Uterus (tissue), 4 donors: ENCODE measurements around the gene ANXA8L1. TPM values are rescaled to one million over a fixed set of nuclear protein-coding genes. Genes with fewer than 3 reads are reported as not detected.
"Not testable (repeated sequence)": the region's sequence is repeated elsewhere in the genome, so short reads cannot be mapped to it uniquely, and the experiment has no call there.

Experiments used
- DNase-seq, 2 donors: peaks; one replicate each; pipeline ENCODE4 v3.0.0-alpha.2; 2019 to 2020
- H3K27ac ChIP-seq, 2 donors: fragments of 200-600 bp; sonication (generic); 1 replicate in 1 of 2; 2 replicates in 1 of 2; pipeline ENCODE4 v1.5.1; 2016 to 2018
- H3K27me3 ChIP-seq, 2 donors: fragments of 200-600 bp; sonication (generic); one replicate each; pipeline ENCODE4 v1.5.1; 2018 to 2019; ENCODE audit warnings: control low read depth in 1 of 2
- H3K36me3 ChIP-seq, 2 donors: fragments of 200-600 bp; sonication (generic); one replicate each; pipeline ENCODE4 v1.5.1; 2019; ENCODE audit warnings: control low read depth in 1 of 2
- H3K4me1 ChIP-seq, 2 donors: fragments of 200-600 bp; sonication (generic); one replicate each; pipeline ENCODE4 v1.5.1; 2018 to 2019; ENCODE audit warnings: control low read depth in 1 of 2
- H3K4me3 ChIP-seq, 2 donors: fragments of 200-600 bp; sonication (generic); 1 replicate in 1 of 2; 2 replicates in 1 of 2; pipeline ENCODE4 v1.5.1; 2018 to 2019; ENCODE audit warnings: mild to moderate bottlenecking in 1 of 2
- H3K9me3 ChIP-seq, 2 donors: fragments of 200-600 bp; sonication (generic); one replicate each; pipeline ENCODE4 v1.5.1; 2019; ENCODE audit warnings: control low read depth in 1 of 2
- CTCF ChIP-seq, 4 experiments: fragments of 200-600 bp in 2 of 4; fragments of 450-650 bp in 2 of 4; sonication (generic) in 2 of 4; IDR thresholded peaks; one replicate each; pipeline ENCODE4 v1.5.1; 2016 to 2019; ENCODE audit warnings: antibody characterized with exemption in 4 of 4, mild to moderate bottlenecking in 2 of 4, moderate library complexity in 1 of 4
- POLR2A ChIP-seq, 2 donors: fragments of 450-650 bp; IDR thresholded peaks; one replicate each; pipeline ENCODE4 v1.6.1; 2016; ENCODE audit warnings: antibody characterized with exemption in 2 of 2, mild to moderate bottlenecking in 1 of 2, moderate library complexity in 1 of 2
- intact Hi-C: fragments of 100-400 bp; cut with DNase I; formaldehyde crosslinking; loops from one replicate; pipeline ENCODE4 v1.15.1; 2023; ENCODE audit warnings: low total_unique reads
- total RNA-seq, 4 donors: library from RNA; depleted of rRNA in 3 of 4; stranded (reverse); fragments of >200 nt in 3 of 4; gene quantifications; one replicate each; pipeline versions ENCODE4 v1.1.0 to v1.2.4, GENCODE V29; 2014 to 2023
- donor health status: DM: yes; HTN: yes; CAD: no.

Gene ANXA8L1
- total RNA-seq: under 1 TPM in 2 of 4 donors, not detected in 2; 0.52 to 0.90 TPM

- H3K27ac ChIP-seq, H3K4me1 ChIP-seq, intact Hi-C loops, H3K27me3 ChIP-seq, H3K4me3 ChIP-seq, H3K9me3 ChIP-seq, H3K36me3 ChIP-seq, DNase-seq: not testable (repeated sequence)
Observed at GRCh38 chr10:46375406-46375805, at the start of gene ANXA8L1. ANXA8L1 (plus strand) TSS chr10:46375776; CDS start chr10:46375852, 76 bp downstream.

- no peaks in the 10 kb centered on the region for H3K36me3 ChIP-seq
- no peaks in the 10 kb centered on the region for H3K9me3 ChIP-seq
- H3K27ac ChIP-seq: no peak overlapping the region
- no peak overlapping the region for H3K4me3 ChIP-seq
- no peak for TF ChIP-seq CTCF (IDR thresholded peaks at IDR 0.05)
- no peak for TF ChIP-seq POLR2A (IDR thresholded peaks at IDR 0.05)
- intact Hi-C loops: no loop called here
- no peaks in the 10 kb centered on the region for H3K27me3 ChIP-seq
- no peaks in the 10 kb centered on the region for H3K4me1 ChIP-seq
- DNase-seq: no peak
Observed at GRCh38 chr10:46326066-46326465, 49.5 kb upstream of the ANXA8L1 start.

- Histone ChIP-seq H3K36me3 (no peaks in the 10 kb centered on the region), H3K27ac (no peak overlapping the region), H3K9me3 (no peaks in the 10 kb centered on the region), H3K4me3 (no peak overlapping the region), H3K27me3 (no peaks in the 10 kb centered on the region), H3K4me1 (no peaks in the 10 kb centered on the region)
- DNase-seq: no peak
- intact Hi-C loops: no loop called here
- TF ChIP-seq POLR2A (IDR thresholded peaks at IDR 0.05): no peak
- TF ChIP-seq CTCF (IDR thresholded peaks at IDR 0.05): no peak
Observed at GRCh38 chr10:46326971-46327370, 48.6 kb upstream of the ANXA8L1 start.

GRCh38 chr10:46327685-46328084 lies 47.9 kb upstream of the ANXA8L1 start:
- Histone ChIP-seq H3K4me1 (no peaks in the 10 kb centered on the region), H3K27me3 (no peaks in the 10 kb centered on the region), H3K9me3 (no peaks in the 10 kb centered on the region), H3K36me3 (no peaks in the 10 kb centered on the region), H3K4me3 (no peak overlapping the region), H3K27ac (no peak overlapping the region)
- no peak for TF ChIP-seq CTCF (IDR thresholded peaks at IDR 0.05)
- no peak for TF ChIP-seq POLR2A (IDR thresholded peaks at IDR 0.05)
- DNase-seq: no peak
- intact Hi-C loops: no loop called here

- H3K27ac ChIP-seq: no peak overlapping the region
- no peak overlapping the region for H3K4me3 ChIP-seq
- intact Hi-C loops: no loop called here
- DNase-seq: no peak
- H3K4me1 ChIP-seq: no peaks in the 10 kb centered on the region
- H3K36me3 ChIP-seq: no peaks in the 10 kb centered on the region
- TF ChIP-seq CTCF (IDR thresholded peaks at IDR 0.05): no peak
- TF ChIP-seq POLR2A (IDR thresholded peaks at IDR 0.05): no peak
- no peaks in the 10 kb centered on the region for H3K9me3 ChIP-seq
- H3K27me3 ChIP-seq: no peaks in the 10 kb centered on the region
Observed at GRCh38 chr10:46328853-46329689, 46.5 kb upstream of the ANXA8L1 start.
